ENCODE data around the gene FCN2.

FCN2 gene

DNA sequence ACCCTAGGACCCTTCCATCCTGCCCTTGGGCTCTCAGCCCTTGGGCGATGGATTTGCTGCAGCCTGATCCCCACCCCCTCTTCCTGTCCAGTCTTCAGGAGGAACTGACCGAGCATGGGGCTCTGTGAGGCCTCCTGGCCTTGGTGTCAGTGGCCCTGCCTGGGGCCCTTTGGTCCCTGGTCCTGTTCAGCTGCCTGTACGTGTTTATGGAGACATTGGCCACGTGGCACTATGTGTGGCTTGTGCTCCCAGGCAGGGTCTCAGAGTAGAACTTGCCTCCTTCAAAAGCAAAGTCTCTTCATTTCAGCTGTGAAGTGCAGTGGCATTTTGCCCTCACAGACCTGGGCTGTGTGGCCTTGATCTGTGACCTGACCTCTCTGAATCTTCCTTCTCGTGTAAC lies 11.1 kb downstream of the FCN2 start:
- H3K36me3 ChIP-seq (ENCODE audit: control insufficient read depth, insufficient read depth, low read length), result no peaks in the 10 kb centered on the region
- no peak overlapping the region for H3K4me3 ChIP-seq (ENCODE audit: low read depth, low read length)
- no peak overlapping the region for H3K27ac ChIP-seq (ENCODE audit: low read depth, low read length)
- H3K27me3 ChIP-seq (ENCODE audit: control insufficient read depth, insufficient read depth, low read length), result no peaks in the 10 kb centered on the region
- H3K4me1 ChIP-seq (ENCODE audit: control insufficient read depth, insufficient read depth, low read length), result no peaks in the 10 kb centered on the region
- peaks cover 14% of the 10 kb centered on the region; the same call in 1 of the 2 replicates for H3K9me3 ChIP-seq (ENCODE audit: control insufficient read depth, insufficient read depth, low read depth, low read length)
- no peak overlapping the region for H3K9ac ChIP-seq (ENCODE audit: low read length)

- no peak overlapping the region for H3K4me3 ChIP-seq (ENCODE audit: low read depth, low read length)
- no peak overlapping the region for H3K9ac ChIP-seq (ENCODE audit: low read length)
- H3K27ac ChIP-seq (ENCODE audit: low read depth, low read length), result no peak overlapping the region
- no peaks in the 10 kb centered on the region for H3K4me1 ChIP-seq (ENCODE audit: control insufficient read depth, insufficient read depth, low read length)
- H3K36me3 ChIP-seq (ENCODE audit: control insufficient read depth, insufficient read depth, low read length), result no peaks in the 10 kb centered on the region
- peaks cover 14% of the 10 kb centered on the region; the same call in 1 of the 2 replicates for H3K9me3 ChIP-seq (ENCODE audit: control insufficient read depth, insufficient read depth, low read depth, low read length)
- H3K27me3 ChIP-seq (ENCODE audit: control insufficient read depth, insufficient read depth, low read length), result no peaks in the 10 kb centered on the region
Observed at GRCh38 chr9:134892221-134892620, 11.6 kb downstream of the FCN2 start.

GRCh38 chr9:134892820-134893420 lies 12.3 kb downstream of the FCN2 start:
- no peaks in the 10 kb centered on the region for H3K27me3 ChIP-seq (ENCODE audit: control insufficient read depth, insufficient read depth, low read length)
- H3K36me3 ChIP-seq (ENCODE audit: control insufficient read depth, insufficient read depth, low read length), result no peaks in the 10 kb centered on the region
- H3K9ac ChIP-seq (ENCODE audit: low read length), result no peak overlapping the region
- no peak overlapping the region for H3K4me3 ChIP-seq (ENCODE audit: low read depth, low read length)
- H3K27ac ChIP-seq (ENCODE audit: low read depth, low read length), result no peak overlapping the region
- H3K9me3 ChIP-seq (ENCODE audit: control insufficient read depth, insufficient read depth, low read depth, low read length), result peaks cover 14% of the 10 kb centered on the region; the same call in 1 of the 2 replicates
- H3K4me1 ChIP-seq (ENCODE audit: control insufficient read depth, insufficient read depth, low read length), result no peaks in the 10 kb centered on the region

- Histone ChIP-seq H3K4me1 (ENCODE audit: control insufficient read depth, insufficient read depth, low read length) (no peaks in the 10 kb centered on the region), H3K27ac (ENCODE audit: low read depth, low read length) (no peak overlapping the region)
Observed at GRCh38 chr9:134894136-134894860, 13.7 kb downstream of the FCN2 start.

GRCh38 chr9:134895097-134895496 lies 14.5 kb downstream of the FCN2 start:
- H3K4me1 ChIP-seq (ENCODE audit: control insufficient read depth, insufficient read depth, low read length), result no peaks in the 10 kb centered on the region
- H3K27ac ChIP-seq (ENCODE audit: low read depth, low read length), result no peak overlapping the region
- H3K36me3 ChIP-seq (ENCODE audit: control insufficient read depth, insufficient read depth, low read length), result no peaks in the 10 kb centered on the region
- H3K9me3 ChIP-seq (ENCODE audit: control insufficient read depth, insufficient read depth, low read depth, low read length), result peaks cover 19% of the 10 kb centered on the region
- H3K27me3 ChIP-seq (ENCODE audit: control insufficient read depth, insufficient read depth, low read length), result no peaks in the 10 kb centered on the region
- H3K9ac ChIP-seq (ENCODE audit: low read length), result no peak overlapping the region
- H3K4me3 ChIP-seq (ENCODE audit: low read depth, low read length), result no peak overlapping the region

More at GRCh38 chr9:134894136-134894860, 13.7 kb downstream of the FCN2 start:
- no peak overlapping the region for H3K9ac ChIP-seq (ENCODE audit: low read length)
- peaks cover 19% of the 10 kb centered on the region for H3K9me3 ChIP-seq (ENCODE audit: control insufficient read depth, insufficient read depth, low read depth, low read length)
- H3K36me3 ChIP-seq (ENCODE audit: control insufficient read depth, insufficient read depth, low read length), result no peaks in the 10 kb centered on the region
- H3K27me3 ChIP-seq (ENCODE audit: control insufficient read depth, insufficient read depth, low read length), result no peaks in the 10 kb centered on the region
- no peak overlapping the region for H3K4me3 ChIP-seq (ENCODE audit: low read depth, low read length)

DNA sequence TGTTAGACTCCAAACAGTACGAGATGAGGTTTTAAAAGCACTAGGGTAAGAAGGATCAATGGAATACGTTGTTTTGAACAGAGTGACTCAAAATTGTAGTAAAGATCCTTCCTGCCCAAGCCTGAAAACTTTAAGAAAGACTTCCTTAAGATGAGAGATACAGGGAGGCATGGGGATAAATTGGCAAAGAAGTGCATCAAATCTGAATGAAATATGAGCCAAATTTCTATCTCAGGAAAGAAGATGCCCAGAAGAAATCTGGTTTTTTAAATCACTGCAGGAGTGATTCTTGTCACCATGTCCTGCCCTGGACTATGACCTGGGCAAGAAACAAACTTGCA lies 14.9 kb downstream of the FCN2 start:
- Histone ChIP-seq H3K27me3 (ENCODE audit: control insufficient read depth, insufficient read depth, low read length) (no peaks in the 10 kb centered on the region), H3K9me3 (ENCODE audit: control insufficient read depth, insufficient read depth, low read depth, low read length) (peaks cover 19% of the 10 kb centered on the region), H3K4me1 (ENCODE audit: control insufficient read depth, insufficient read depth, low read length) (no peaks in the 10 kb centered on the region), H3K27ac (ENCODE audit: low read depth, low read length) (no peak overlapping the region), H3K9ac (ENCODE audit: low read length) (no peak overlapping the region), H3K36me3 (ENCODE audit: control insufficient read depth, insufficient read depth, low read length) (no peaks in the 10 kb centered on the region), H3K4me3 (ENCODE audit: low read depth, low read length) (no peak overlapping the region)

- Histone ChIP-seq H3K27me3 (ENCODE audit: control insufficient read depth, insufficient read depth, low read length) (no peaks in the 10 kb centered on the region), H3K36me3 (ENCODE audit: control insufficient read depth, insufficient read depth, low read length) (no peaks in the 10 kb centered on the region), H3K4me3 (ENCODE audit: low read depth, low read length) (no peak overlapping the region), H3K9me3 (ENCODE audit: control insufficient read depth, insufficient read depth, low read depth, low read length) (peaks cover 19% of the 10 kb centered on the region), H3K4me1 (ENCODE audit: control insufficient read depth, insufficient read depth, low read length) (no peaks in the 10 kb centered on the region), H3K9ac (ENCODE audit: low read length) (no peak overlapping the region), H3K27ac (ENCODE audit: low read depth, low read length) (no peak overlapping the region)
Observed at GRCh38 chr9:134895908-134896833, 15.6 kb downstream of the FCN2 start.

DNA sequence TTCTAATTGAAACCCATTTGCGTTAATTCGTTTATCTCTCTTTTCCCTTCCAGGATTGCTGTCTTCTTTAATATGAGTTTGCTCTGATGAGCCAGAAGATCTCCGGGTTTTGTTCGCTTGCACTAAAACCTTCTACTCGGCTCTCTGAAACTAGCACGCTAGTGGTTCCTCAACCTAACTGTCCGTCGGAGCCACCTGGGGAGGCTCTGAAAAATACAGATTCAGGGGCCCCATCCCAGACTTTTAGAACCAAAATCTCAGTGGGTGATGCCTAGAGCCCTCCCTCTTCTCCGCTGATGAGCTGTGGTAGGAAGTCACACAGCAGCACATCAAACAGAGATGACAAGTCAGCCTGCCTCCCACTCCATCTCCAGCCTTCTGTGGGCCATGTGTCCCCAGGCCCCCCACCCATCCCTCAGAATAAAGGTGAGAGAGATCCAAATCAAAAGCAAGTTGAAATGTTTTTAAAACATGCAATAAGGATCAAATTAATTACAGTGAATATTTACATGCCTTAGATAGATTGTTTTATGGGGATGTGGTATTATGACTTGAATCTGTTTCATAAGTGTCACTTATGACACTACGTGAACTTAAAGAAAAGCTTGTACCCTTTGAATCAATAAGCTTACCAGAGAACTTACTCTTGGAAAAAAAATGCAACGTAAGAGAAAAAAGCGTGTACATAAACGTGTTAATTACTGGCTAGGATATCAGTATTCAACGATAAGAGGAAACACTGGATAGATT lies 16.4 kb downstream of the FCN2 start:
- Histone ChIP-seq H3K4me1 (ENCODE audit: control insufficient read depth, insufficient read depth, low read length) (no peaks in the 10 kb centered on the region), H3K9ac (ENCODE audit: low read length) (no peak overlapping the region), H3K27ac (ENCODE audit: low read depth, low read length) (no peak overlapping the region), H3K27me3 (ENCODE audit: control insufficient read depth, insufficient read depth, low read length) (no peaks in the 10 kb centered on the region), H3K9me3 (ENCODE audit: control insufficient read depth, insufficient read depth, low read depth, low read length) (peaks cover 19% of the 10 kb centered on the region), H3K36me3 (ENCODE audit: control insufficient read depth, insufficient read depth, low read length) (no peaks in the 10 kb centered on the region), H3K4me3 (ENCODE audit: low read depth, low read length) (no peak overlapping the region)

- Histone ChIP-seq H3K4me1 (ENCODE audit: control insufficient read depth, insufficient read depth, low read length) (no peaks in the 10 kb centered on the region), H3K27ac (ENCODE audit: low read depth, low read length) (no peak overlapping the region), H3K4me3 (ENCODE audit: low read depth, low read length) (no peak overlapping the region), H3K36me3 (ENCODE audit: control insufficient read depth, insufficient read depth, low read length) (no peaks in the 10 kb centered on the region), H3K9ac (ENCODE audit: low read length) (no peak overlapping the region), H3K9me3 (ENCODE audit: control insufficient read depth, insufficient read depth, low read depth, low read length) (peaks cover 19% of the 10 kb centered on the region), H3K27me3 (ENCODE audit: control insufficient read depth, insufficient read depth, low read length) (no peaks in the 10 kb centered on the region)
Observed at GRCh38 chr9:134897584-134898170, 17.1 kb downstream of the FCN2 start.

GRCh38 chr9:134898319-134898718 lies 17.7 kb downstream of the FCN2 start:
- peaks cover 19% of the 10 kb centered on the region for H3K9me3 ChIP-seq (ENCODE audit: control insufficient read depth, insufficient read depth, low read depth, low read length)
- no peak overlapping the region for H3K9ac ChIP-seq (ENCODE audit: low read length)
- no peaks in the 10 kb centered on the region for H3K27me3 ChIP-seq (ENCODE audit: control insufficient read depth, insufficient read depth, low read length)
- no peaks in the 10 kb centered on the region for H3K4me1 ChIP-seq (ENCODE audit: control insufficient read depth, insufficient read depth, low read length)
- H3K36me3 ChIP-seq (ENCODE audit: control insufficient read depth, insufficient read depth, low read length), result no peaks in the 10 kb centered on the region
- no peak overlapping the region for H3K4me3 ChIP-seq (ENCODE audit: low read depth, low read length)
- no peak overlapping the region for H3K27ac ChIP-seq (ENCODE audit: low read depth, low read length)
